Activated T-cell treated with anti-CD3 and anti-CD28 coated beads, Interleukin-2, amount 50 U/mL, for 72 hours (primary cell): ENCODE measurements around the gene TMEM269. TPM values are rescaled to one million over a fixed set of nuclear protein-coding genes. Genes with fewer than 3 reads are reported as not detected.
A peak's percentile ranks its signal among the peaks of the same experiment; 100 is the strongest.

Source experiments
- ATAC-seq, 2 donors: fragments of 150-1000 bp; cut with Tn5 transposase; replicated peaks in 1 of 2; 2 replicates each; pipeline ENCODE4 v1.10.0; 2021; ENCODE audit warnings: moderate library complexity in 2 of 2, mild to moderate bottlenecking in 1 of 2
- DNase-seq, 2 donors: peaks; one replicate each; pipeline ENCODE4 v3.0.0; 2021 to 2022; ENCODE audit warnings: mixed read lengths in 1 of 2
- H3K27ac Mint-ChIP-seq: one replicate; pipeline ENCODE4 v1.8.0; 2022; ENCODE audit warnings: mild to moderate bottlenecking, moderate library complexity, mixed read lengths
- H3K27me3 Mint-ChIP-seq: one replicate; pipeline ENCODE4 v1.8.0; 2022; ENCODE audit warnings: low read depth, mixed read lengths
- H3K36me3 Mint-ChIP-seq, 2 donors: one replicate each; pipeline ENCODE4 v1.8.0; 2022; ENCODE audit warnings: mixed read lengths in 2 of 2, mild to moderate bottlenecking in 1 of 2; ENCODE audit not compliant: insufficient read depth in 2 of 2
- H3K4me1 Mint-ChIP-seq: one replicate; pipeline ENCODE4 v1.8.0; 2022; ENCODE audit warnings: low read depth, mixed read lengths
- H3K4me3 Mint-ChIP-seq, 2 donors: one replicate each; pipeline ENCODE4 v1.8.0; 2022; ENCODE audit warnings: mild to moderate bottlenecking in 2 of 2, mixed read lengths in 2 of 2, moderate library complexity in 2 of 2
- H3K9me3 Mint-ChIP-seq, 2 donors: one replicate each; pipeline ENCODE4 v1.8.0; 2022; ENCODE audit warnings: mixed read lengths in 2 of 2
- total RNA-seq, 2 donors: library from RNA; stranded (reverse); gene quantifications; one replicate each; pipeline ENCODE4 v1.2.3, GENCODE V29; 2022

Gene TMEM269
- total RNA-seq, 2 donors from 2014 or later = 0.81 to 1.9 TPM

DNA sequence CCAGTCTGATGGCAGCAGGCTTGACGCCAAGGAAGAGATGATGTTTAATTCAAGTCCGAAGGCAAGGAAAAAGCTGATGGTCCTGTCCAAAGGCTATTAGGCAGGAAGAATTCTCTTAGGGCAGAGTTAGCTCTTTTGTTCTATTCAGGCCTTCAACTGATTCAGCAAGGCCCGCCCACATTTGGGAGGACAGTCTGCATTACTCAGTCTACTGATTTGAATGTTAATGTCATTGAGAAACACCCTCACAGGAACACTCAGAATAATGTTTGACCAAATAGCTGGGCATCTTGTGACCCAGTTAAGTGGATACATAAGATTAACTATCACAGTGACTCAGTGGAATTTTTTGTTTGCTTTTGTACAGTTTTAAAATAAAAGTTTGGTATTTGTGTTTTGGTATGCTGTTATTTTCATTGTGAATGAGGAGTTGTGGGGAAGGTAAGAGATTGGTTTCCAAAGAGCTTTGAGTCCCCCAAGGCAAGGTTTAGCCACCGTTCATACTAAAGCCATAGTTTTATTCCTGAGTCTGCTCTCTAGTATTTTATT lies 59.9 kb downstream of the TMEM269 start:
- Mint-ChIP-seq H3K27ac (peak overlapping the region; percentile 43), H3K36me3 (peaks cover 3 to 7% of the 10 kb centered on the region in 2 donors), H3K4me1 (peaks cover 42% of the 10 kb centered on the region), H3K9me3 (no peaks in the 10 kb centered on the region), H3K4me3 (peak overlapping the region; percentile 11 to 13), H3K27me3 (no peaks in the 10 kb centered on the region)
- DNase-seq (peak; percentile 23 to 36), ATAC-seq (no peak)

DNA sequence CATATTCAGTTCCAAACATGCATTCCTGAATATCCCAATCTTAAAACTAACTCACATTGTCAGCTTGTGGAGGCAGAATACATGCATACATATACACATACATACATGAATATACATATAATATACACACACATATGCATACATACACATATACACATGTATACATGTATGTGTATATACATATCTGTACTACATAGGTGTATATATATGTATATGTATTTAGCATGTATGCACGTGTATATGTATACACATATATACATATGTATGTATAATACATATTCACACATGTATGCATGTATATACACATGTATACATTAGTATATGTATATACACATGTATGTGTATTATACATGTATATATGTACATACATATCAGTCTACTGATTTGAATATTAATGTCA lies 60.4 kb downstream of the TMEM269 start:
- DNase-seq = no peak
- H3K36me3 Mint-ChIP-seq = peaks cover 6 to 11% of the 10 kb centered on the region in 2 donors

DNA sequence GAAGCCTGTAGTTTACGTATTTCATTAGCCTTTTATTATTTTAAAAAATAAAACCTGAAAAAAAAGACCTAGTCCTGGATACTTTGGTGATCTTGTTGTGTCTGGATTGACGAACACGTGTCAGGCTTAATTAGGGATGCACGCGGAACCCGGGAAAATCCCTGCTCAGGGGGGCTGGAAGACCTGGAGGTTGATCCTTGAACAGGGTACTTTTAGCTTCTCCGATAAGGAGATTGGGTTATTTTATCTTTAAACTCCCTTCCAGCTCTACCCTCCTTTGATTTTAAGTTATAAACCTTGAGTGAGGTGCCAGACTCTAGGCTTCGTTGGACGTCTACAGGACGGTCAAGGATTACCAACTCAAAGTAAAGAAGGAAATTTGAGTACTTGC lies 61.1 kb downstream of the TMEM269 start:
- peaks cover 54% of the 10 kb centered on the region for H3K4me1 Mint-ChIP-seq
- DNase-seq (no peak), ATAC-seq (peak; percentile 1 to 8)
- peak overlapping the region; percentile 73 for H3K27ac Mint-ChIP-seq
- H3K4me3 Mint-ChIP-seq = peak overlapping the region; percentile 94 to 98
- peaks cover 0 to 2% of the 10 kb centered on the region in 2 donors for H3K9me3 Mint-ChIP-seq
- peaks cover 8 to 18% of the 10 kb centered on the region in 2 donors for H3K36me3 Mint-ChIP-seq
- no peaks in the 10 kb centered on the region for H3K27me3 Mint-ChIP-seq

More for the DNA sequence above, 60.4 kb downstream of the TMEM269 start:
- H3K4me1 Mint-ChIP-seq = peaks cover 47% of the 10 kb centered on the region
- H3K9me3 Mint-ChIP-seq = peaks cover 0 to 2% of the 10 kb centered on the region in 2 donors
- ATAC-seq = no peak
- H3K27me3 Mint-ChIP-seq = no peaks in the 10 kb centered on the region
- H3K27ac Mint-ChIP-seq = no peak overlapping the region
- H3K4me3 Mint-ChIP-seq = no peak overlapping the region

DNA sequence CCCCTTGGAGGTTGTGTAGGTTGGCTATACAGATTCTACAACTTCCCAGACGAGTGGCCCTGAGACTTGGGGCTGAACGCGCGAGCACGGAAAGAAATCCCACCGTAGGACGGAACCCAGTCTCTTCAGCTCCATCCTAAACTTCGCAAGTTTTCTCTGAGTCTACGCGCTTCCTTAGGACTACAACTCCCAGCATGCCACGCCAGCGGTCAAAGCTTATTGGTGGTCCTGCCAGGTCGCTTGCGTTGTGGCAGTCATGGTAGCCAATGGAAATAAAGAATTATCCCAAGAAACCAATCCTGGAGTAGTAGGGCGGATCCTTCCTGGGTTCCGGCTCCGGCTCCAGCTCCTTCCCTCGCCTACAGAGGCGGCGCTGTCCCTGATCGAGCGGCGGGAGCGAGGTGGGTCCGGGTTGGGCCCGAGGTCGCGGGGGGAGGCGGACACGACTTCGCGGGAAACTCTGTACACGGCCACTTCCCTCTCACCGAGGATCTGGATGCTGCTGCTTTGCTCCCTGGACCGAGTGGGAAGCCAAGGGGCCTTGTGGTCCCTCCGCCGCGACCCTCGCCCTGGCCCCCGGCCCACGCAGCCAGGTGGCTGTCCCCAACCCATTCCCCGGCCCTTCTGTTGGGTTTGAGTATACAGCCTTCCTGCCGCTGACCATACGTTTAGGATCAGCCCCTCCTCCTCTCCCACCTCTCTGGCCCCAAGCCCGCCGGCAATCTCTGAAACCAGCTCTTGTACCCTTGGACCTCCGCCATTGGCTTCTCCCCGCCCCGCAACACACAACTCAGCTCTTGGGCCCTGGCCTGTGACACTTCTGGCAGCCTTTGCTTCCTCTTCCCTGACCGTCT lies 61.7 kb downstream of the TMEM269 start, which contains the start of gene ZNF691:
ZNF691 (plus strand) TSS at position 357 of the 854 bp plus-strand sequence. CDS start 3,046 bp downstream, outside the sequence.
- DNase-seq (peak; percentile 88 to 92), ATAC-seq (peak; percentile 89 to 92)
- Mint-ChIP-seq H3K4me3 (peak within 1 kb of the TSS; percentile 94 to 98), H3K9me3 (peaks cover 0 to 2% of the 10 kb centered on the region in 2 donors), H3K4me1 (peaks cover 56% of the 10 kb centered on the region), H3K27ac (peak within 1 kb of the TSS; percentile 98), H3K36me3 (peaks cover 9 to 24% of the 10 kb centered on the region in 2 donors), H3K27me3 (no peaks in the 10 kb centered on the region)

DNA sequence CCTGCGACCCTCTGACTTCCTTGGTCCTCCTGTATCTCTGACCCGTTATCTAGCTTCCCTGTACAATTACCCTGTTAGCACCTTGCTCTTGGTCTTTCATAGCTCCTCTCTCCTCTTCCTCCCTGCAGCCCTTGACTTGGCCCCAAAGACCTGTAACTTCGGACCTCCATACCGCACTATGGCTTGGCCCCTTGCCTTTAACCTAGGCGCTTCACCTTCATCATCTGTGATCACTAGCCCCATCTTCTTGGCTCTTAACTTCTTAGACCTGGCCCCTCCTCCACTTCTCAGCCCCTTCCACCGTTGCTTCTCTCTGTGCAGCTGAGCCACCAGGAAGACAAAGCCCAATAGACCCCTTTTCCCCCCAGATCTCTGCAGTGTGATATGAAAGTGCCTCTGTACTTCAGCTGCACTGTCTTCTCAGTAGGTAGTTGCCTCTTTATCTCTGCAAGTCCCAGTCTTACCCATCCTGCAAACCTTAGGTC lies 62.4 kb downstream of the TMEM269 start:
- peaks cover 56% of the 10 kb centered on the region for H3K4me1 Mint-ChIP-seq
- DNase-seq = peak in 1 of 2 donors; percentile 8
- no peak for ATAC-seq
- H3K4me3 Mint-ChIP-seq = peak overlapping the region; percentile 94 to 98
- H3K27ac Mint-ChIP-seq = peak overlapping the region; percentile 98
- peaks cover 9 to 26% of the 10 kb centered on the region in 2 donors for H3K36me3 Mint-ChIP-seq
- no peaks in the 10 kb centered on the region for H3K27me3 Mint-ChIP-seq
- peaks cover 0 to 2% of the 10 kb centered on the region in 2 donors for H3K9me3 Mint-ChIP-seq

DNA sequence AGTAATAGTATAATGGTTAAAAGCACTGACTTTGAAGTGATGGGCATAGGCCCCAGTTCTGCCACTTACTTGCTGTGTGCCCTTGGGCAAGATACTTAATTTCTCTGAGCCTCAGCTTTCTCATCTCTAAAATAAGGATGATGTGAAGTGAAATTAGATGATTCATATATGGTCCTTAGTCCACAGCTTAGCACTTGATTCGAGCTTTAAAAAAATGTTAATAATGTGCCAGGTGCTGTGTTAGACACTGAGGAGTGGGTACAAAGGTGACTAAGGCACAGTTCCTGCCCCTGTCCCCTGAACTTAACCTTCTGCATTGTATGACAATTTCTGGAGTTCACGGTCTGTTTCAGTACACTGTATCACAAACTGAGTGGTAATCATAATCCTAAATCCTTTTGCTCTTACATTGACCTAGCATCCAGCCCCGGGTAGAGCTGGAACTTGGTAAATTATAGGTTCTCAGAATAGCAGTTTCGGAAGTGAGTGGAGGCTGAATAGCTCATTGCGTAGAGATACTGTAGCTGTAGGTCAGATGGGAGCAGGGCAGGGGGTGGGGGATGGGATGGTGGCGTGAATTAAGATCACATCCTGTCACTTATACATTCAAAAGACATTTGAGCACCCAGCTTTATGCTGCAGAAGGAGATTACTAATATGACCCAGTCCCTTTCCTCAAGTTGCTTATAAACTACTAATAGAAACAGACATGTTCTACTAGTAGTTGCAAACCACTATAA lies 63.1 kb downstream of the TMEM269 start:
- peak; percentile 60 to 66 for ATAC-seq
- H3K27me3 Mint-ChIP-seq = no peaks in the 10 kb centered on the region
- H3K9me3 Mint-ChIP-seq = peaks cover 0 to 2% of the 10 kb centered on the region in 2 donors
- H3K36me3 Mint-ChIP-seq = peaks cover 9 to 28% of the 10 kb centered on the region in 2 donors
- DNase-seq = peak; percentile 12 to 18
- H3K4me3 Mint-ChIP-seq = peak overlapping the region; percentile 94 to 98
- H3K27ac Mint-ChIP-seq = peak overlapping the region; percentile 98
- H3K4me1 Mint-ChIP-seq = peaks cover 56% of the 10 kb centered on the region

DNA sequence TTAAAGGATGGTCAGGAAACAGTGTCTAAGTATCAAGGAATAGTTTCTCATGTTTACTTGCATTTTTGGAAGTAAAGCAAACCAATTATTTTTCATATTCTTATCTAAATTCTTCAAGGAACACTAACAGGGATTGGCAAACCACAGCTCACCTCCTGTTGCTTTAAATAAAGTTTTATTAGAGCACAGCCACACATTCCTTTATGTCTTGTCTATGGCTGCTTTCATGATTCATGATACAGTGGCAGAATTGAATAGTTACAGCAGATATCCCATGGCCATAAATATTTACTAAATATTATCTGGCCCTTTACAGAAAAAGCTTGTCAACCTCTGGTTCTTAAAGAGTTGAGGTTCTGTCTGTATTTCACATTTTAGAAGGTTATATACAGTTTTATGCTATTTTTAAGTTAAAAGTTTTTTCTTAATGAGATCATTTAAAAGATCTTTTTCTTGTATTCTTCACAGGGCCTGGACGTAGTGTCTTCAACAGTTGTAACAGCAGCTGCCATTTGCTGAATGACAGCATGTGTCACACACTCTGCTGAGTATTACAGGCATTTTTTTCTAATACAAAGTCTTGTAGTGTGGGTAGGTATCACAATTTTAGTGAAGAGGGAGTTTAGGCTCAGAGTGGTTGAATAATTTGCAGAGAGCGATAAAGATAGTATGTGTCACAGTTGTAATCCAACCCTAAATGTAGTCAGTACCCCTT lies 64.2 kb downstream of the TMEM269 start:
- peaks cover 56% of the 10 kb centered on the region for H3K4me1 Mint-ChIP-seq
- peak overlapping the region; percentile 71 for H3K27ac Mint-ChIP-seq
- H3K36me3 Mint-ChIP-seq = peaks cover 9 to 28% of the 10 kb centered on the region in 2 donors
- H3K9me3 Mint-ChIP-seq = peaks cover 0 to 2% of the 10 kb centered on the region in 2 donors
- DNase-seq (no peak), ATAC-seq (no peak)
- H3K4me3 Mint-ChIP-seq = peak overlapping the region in 1 of 2 donors; percentile 98
- no peaks in the 10 kb centered on the region for H3K27me3 Mint-ChIP-seq

DNA sequence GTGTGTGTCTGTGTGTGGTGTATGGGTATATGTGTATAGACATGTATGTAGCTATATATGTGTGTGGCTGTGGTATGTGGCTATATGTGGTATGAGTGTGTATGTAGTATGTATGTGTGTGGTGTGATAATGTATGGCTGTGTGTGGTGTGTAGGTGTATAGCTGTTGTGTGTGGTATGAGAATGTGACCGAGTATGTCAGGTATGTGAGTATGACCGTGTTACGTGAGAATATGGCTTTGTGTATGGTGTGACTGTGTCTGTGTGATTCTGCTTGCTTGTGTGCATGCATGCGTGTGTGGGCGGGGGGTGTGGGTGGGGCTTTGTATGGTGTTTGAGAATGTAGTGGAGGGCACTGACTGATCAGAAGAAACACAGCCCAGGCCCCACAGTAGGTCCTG lies 65.2 kb downstream of the TMEM269 start:
- peaks cover 9 to 28% of the 10 kb centered on the region in 2 donors for H3K36me3 Mint-ChIP-seq

More for the DNA sequence above, 65.2 kb downstream of the TMEM269 start:
- ATAC-seq = no peak
- DNase-seq = no peak
- Mint-ChIP-seq H3K4me1 (peaks cover 46% of the 10 kb centered on the region), H3K4me3 (no peak overlapping the region), H3K27me3 (no peaks in the 10 kb centered on the region), H3K9me3 (peaks cover 0 to 2% of the 10 kb centered on the region in 2 donors), H3K27ac (no peak overlapping the region)

Other genes with a start within 250 kb of the TMEM269 start
- gene PPIH, start 126.6 kb upstream of the TMEM269 start, total RNA-seq = 10 to 100 TPM; 74.2 to 89.9 TPM
- gene YBX1, start 102.6 kb upstream of the TMEM269 start, total RNA-seq = 100 to 1,000 TPM; 486 to 615 TPM
- not detected for gene CLDN19, start 44.8 kb upstream of the TMEM269 start, total RNA-seq
- gene P3H1, start 18.0 kb upstream of the TMEM269 start, total RNA-seq = 10 to 100 TPM; 32.6 to 36.0 TPM
- gene C1orf50, start 17.7 kb upstream of the TMEM269 start, total RNA-seq = 10 to 100 TPM; 11.7 to 12.2 TPM
- 10 to 100 TPM in 1 of 2 donors, 1 to 10 TPM in 1; 8.4 to 10.0 TPM for gene ERMAP, start 32.1 kb downstream of the TMEM269 start, total RNA-seq
- 10 to 100 TPM; 19.4 to 20.0 TPM for gene SVBP, start 32.4 kb downstream of the TMEM269 start, total RNA-seq
- 10 to 100 TPM in 1 of 2 donors, 1 to 10 TPM in 1; 9.8 to 11.1 TPM for gene ZNF691, start 61.6 kb downstream of the TMEM269 start, total RNA-seq
- 10 to 100 TPM; 41.7 to 51.9 TPM for gene SLC2A1, start 173.9 kb downstream of the TMEM269 start, total RNA-seq